ENCODE measurements around the gene NFATC1. TPM values are rescaled to one million over a fixed set of nuclear protein-coding genes. Genes with fewer than 3 reads are reported as not detected.
A peak's percentile ranks its signal among the peaks of the same experiment; 100 is the strongest.
"Not testable (repeated sequence)": the region's sequence is repeated elsewhere in the genome, so short reads cannot be mapped to it uniquely, and the experiment has no call there.

Gene NFATC1
- total RNA-seq, 1 experiment from 2014 or later: 4.5 TPM

DNA sequence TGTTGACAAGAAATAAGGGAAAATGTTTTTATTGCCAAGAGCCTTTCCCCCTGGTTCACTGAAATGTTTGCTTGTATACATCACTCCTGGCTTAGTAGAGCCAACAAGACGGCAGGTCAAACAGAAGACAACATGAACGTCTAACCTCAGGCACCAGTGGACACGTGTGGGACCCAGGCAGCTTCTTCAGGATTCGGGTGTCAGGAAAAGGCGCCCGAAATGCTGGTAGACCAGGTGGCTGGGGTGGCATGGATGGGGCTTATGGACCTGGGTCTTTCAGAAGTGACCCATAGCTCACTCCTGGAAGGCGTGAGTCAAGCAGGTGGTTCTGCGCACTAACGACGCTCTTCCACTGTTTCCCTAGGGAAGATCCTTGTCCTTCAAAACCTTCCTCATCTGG lies 23.3 kb upstream of the NFATC1 start:
- DNase-seq: no peak
- Histone ChIP-seq H3K9me3 (no peaks in the 10 kb centered on the region), H3K27me3 (no peaks in the 10 kb centered on the region), H3K4me3 (no peak overlapping the region), H3K36me3 (no peaks in the 10 kb centered on the region)

DNA sequence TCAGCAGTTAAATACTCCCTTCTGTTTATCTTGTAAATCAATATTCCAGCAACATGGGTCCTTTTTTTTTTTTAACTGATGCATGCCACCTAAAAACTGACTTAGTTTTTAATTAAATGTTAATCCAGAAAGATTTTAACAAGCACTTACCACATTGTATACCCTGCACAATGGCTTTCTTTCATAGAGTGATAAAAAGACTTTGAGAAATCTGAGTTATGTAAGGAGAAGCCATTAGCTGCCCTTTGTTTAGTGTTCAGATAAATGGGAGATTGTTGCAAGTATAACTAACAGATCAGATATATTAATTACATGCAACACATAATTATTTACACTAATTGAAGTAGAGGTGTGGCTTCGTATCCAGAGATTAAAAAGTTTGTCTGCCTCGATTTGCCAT lies 22.7 kb upstream of the NFATC1 start:
- DNase-seq: no peak
- Histone ChIP-seq H3K27me3 (no peaks in the 10 kb centered on the region), H3K4me3 (no peak overlapping the region), H3K36me3 (no peaks in the 10 kb centered on the region), H3K9me3 (no peaks in the 10 kb centered on the region)

GRCh38 chr18:79373736-79374135 lies 22.0 kb upstream of the NFATC1 start:
- no peaks in the 10 kb centered on the region for H3K9me3 ChIP-seq
- no peak for DNase-seq

DNA sequence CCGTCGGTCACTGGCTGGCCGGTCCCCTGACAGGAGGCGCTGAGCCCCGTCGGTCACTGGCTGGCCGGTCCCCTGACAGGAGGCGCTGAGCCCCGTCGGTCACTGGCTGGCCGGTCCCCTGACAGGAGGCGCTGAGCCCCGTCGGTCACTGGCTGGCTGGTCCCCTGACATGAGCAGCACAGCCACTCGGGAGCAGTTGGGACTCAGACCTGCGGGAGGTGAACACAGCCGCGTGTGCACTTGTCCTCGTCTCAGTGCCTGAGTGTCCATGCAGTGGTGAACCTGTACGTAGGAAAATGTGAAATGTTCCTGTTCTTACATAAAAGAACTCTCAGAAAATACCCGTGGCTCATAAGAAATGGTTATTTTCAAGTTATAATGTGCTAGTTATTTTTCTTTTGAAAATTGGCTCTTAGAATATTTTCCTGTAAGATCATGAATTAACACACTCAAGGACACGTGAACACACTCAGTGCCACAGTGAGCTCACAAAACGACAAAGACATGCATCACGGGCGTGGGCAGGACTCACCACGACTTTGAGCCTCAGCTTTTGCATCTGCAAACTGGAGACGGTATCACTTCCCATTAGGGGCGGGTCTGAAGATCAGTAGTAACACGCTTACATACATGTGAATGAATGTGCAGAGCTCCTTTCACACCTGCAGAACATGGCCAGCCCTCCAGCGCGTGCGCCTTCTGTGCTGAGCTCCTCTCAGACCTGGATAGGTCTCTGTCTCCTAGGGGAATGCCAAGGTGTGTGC lies 21.1 kb upstream of the NFATC1 start:
- Histone ChIP-seq H3K9me3 (no peaks in the 10 kb centered on the region), H3K36me3 (no peaks in the 10 kb centered on the region), H3K4me3 (no peak overlapping the region), H3K27me3 (no peaks in the 10 kb centered on the region)
- no peak for DNase-seq

More at GRCh38 chr18:79373736-79374135, 22.0 kb upstream of the NFATC1 start:
- Histone ChIP-seq H3K4me3 (no peak overlapping the region), H3K36me3 (no peaks in the 10 kb centered on the region), H3K27me3 (no peaks in the 10 kb centered on the region)

- Histone ChIP-seq H3K4me3 (no peak overlapping the region), H3K9me3 (no peaks in the 10 kb centered on the region), H3K36me3 (no peaks in the 10 kb centered on the region), H3K27me3 (no peaks in the 10 kb centered on the region)
- no peak for DNase-seq
Observed at GRCh38 chr18:79375441-79376154, 20.1 kb upstream of the NFATC1 start.

- not testable (repeated sequence) for H3K4me3 ChIP-seq, H3K9me3 ChIP-seq, H3K36me3 ChIP-seq, H3K27me3 ChIP-seq, DNase-seq
Observed at GRCh38 chr18:79376661-79377060, 19.1 kb upstream of the NFATC1 start.

DNA sequence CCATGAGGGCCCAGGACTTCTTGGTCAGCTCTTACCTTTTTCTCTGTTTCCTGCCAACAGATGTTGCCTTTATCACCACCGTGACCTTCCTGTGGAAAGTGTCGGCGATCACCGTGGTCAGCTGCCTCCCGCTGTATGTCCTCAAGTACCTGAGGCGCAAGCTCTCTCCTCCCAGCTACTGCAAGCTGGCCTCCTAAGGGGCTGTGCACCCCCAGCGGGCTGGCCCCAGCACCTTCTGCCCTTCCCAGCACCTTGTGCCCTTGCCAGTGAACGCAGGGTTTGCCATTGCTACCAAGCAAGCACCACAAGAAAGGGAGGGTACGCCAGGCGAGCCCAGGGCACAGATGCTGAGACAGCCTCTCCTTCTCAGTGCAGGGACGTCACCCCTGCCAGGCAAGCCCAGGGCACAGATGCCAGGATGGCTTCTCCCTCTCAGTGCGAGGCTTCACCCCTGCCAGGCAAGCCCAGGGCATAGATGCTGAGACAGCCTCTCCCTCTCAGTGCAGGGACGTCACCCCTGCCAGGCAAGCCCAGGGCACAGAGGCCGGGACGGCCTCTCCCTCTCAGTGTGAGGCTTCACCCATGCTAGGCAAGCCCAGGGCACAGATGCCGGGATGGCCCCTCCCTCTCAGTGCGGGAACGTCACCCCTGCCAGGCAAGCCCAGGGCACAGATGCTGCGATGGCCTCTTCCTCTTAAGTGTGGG lies 18.4 kb upstream of the NFATC1 start:
- Histone ChIP-seq H3K27me3 (no peaks in the 10 kb centered on the region), H3K36me3 (no peaks in the 10 kb centered on the region), H3K4me3 (no peak overlapping the region), H3K9me3 (no peaks in the 10 kb centered on the region)
- no peak for DNase-seq

DNA sequence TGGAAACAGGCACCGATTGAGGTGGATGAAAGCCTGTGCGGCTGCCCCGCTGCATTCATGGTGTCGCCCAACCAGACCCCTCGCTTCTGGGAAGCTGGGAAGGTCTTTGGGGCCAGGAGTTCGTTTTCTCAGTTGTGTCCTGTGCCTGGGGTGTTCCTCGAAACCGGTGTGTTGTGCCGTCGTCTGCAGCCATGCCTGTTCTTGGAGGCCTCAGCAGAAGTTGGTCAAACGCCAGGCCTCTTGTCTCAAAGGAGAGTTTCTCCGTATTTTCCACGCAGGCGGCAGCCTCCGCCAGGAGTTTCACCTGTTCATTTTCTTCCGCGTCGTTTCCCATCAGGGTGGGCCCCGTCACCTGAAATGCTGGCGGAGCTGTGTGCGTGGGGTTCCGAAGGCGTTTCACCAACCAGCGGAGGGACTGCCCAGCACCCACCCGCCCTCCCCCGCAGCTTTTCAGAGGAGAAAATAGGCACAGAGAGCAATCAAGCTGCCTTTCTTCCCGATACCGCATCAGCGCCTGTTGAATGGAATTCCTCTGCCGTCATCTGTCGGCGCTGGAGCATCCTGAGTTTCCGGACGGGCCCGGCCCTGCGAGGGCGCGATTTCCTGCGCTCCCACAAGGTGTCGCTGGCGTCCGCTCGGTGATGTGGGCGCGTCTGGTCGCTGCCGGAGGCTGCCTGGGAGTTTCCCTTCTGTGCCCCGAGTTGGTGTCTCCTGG lies 17.0 kb upstream of the NFATC1 start:
- Histone ChIP-seq H3K4me3 (no peak overlapping the region), H3K9me3 (no peaks in the 10 kb centered on the region), H3K27me3 (no peaks in the 10 kb centered on the region), H3K36me3 (no peaks in the 10 kb centered on the region)
- peak; percentile 46 for DNase-seq

DNA sequence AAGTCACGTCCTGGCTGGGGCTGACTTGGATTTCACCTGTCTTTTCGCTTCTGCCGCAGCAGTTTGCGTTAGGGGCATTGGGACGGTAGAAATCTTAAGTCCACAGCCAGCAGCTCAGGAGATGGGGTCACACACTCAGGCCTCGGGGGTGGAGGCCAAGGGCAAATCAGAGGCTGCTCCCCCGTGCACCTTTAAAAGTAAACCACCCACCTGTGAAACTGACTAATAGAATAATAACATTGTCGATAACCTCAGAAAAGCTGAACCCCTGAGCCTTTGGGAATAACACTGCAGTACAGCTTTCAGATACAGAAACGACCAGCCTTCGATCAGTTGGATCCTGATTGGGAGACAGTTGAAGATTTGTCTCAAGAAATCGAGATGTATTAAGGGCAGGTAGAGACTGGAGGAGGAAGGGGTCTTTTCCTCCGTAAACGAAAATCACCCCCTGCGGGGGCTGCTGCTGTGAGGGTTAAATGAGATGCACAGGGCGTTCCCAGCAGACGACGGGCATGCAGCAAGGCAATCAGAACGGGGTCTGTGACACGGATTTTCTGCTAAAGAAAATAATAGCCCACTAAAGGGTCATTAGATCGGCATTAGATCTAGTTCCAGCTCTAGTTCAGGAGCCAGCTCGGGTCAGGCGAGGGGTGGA lies 16.4 kb upstream of the NFATC1 start:
- Histone ChIP-seq H3K27me3 (no peaks in the 10 kb centered on the region), H3K4me3 (no peak overlapping the region), H3K36me3 (no peaks in the 10 kb centered on the region), H3K9me3 (no peaks in the 10 kb centered on the region)
- no peak for DNase-seq

DNA sequence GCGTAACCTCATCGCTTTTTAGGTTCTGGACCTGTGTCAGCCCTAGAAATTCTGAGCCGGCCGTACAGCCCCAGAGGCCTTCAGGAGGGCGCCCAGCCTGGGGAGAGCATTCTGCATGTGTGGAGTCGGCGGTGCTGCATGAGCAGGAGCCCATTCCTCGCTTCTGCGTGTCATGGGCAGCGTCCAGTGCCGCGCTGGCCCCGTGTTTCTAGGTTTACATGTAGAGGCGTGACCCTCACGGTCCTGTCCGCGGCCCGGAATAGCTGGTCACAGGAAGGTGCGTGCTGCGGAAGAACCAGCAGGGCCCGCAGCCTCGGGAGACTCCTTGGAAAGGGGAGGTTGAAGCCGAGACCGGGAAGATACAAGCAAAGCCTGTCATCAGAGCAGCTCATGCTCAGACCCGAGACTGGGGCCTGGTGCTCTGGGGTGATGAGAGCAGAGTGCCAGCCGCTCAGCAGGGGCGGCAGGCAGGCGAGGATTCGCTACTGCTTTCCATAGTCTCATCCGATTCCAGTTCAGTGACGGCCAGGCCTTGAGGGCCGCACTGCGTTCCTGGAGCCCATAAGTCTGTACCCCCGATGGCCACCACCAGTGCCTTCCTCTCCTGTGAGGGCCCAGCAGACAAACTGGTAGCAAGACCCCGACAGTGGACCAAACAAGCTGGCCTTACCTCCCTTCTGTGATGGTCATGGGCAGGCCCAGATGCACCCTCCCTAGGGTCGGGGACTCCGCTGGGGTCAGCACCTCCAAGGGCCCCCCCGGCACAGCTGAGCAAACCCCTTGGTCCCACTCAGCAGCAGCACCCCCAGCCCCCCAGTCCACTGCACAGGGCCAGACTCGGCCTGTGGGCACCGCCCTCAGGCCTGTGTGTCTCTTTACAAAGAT lies 15.6 kb upstream of the NFATC1 start:
- no peaks in the 10 kb centered on the region for H3K9me3 ChIP-seq
- no peaks in the 10 kb centered on the region for H3K27me3 ChIP-seq
- no peak overlapping the region for H3K4me3 ChIP-seq
- H3K36me3 ChIP-seq: no peaks in the 10 kb centered on the region
- no peak for DNase-seq

DNA sequence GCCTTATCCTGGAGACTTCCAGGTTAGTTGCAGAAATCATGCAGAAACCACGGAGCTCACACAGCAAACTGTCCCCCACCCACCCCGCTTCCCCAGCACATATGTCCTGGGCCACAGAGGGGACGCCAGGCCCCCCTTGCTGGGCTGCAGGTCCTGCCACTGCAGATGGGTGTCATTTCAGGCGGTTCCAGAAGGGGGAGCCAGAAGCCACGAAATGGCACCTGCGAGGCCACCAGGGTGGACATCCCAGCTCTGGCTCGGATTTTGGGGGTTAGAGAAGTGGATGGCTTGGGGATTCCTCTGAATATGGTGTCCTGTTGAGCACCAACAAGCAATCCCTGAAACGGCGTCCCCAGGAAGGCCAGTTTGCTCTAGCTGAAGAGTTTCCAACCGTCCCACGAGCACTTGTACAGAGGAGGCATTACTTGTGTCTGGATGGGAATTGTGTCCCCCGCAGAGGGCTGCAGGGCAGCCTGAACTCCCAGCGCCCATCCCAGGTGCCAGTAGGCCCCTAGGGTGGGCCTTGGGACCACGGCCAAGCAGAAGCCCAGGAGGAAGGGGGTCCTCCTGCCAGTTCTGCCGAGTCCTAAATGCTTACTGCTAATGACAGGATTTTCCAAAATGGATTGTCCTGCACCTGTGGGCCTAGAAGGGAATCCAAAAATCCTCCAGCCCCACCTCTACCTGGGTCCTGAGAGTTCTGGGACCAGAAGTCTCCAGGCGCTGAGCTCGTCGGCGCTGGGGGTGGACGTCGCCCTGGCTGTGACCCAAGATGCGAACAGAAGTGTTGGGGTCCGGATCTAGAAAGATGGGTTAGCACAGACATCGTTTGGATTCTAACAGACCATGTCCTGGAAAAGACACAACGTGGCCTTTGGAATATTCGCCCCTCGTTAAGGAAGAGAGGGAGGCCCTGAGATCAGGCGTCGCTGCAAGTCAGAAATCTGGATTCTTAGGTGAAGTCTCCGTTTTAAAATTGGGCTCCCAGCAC lies 14.6 kb upstream of the NFATC1 start:
- Histone ChIP-seq H3K36me3 (no peaks in the 10 kb centered on the region), H3K27me3 (no peaks in the 10 kb centered on the region), H3K9me3 (no peaks in the 10 kb centered on the region), H3K4me3 (no peak overlapping the region)
- peak; percentile 27 for DNase-seq

DNA sequence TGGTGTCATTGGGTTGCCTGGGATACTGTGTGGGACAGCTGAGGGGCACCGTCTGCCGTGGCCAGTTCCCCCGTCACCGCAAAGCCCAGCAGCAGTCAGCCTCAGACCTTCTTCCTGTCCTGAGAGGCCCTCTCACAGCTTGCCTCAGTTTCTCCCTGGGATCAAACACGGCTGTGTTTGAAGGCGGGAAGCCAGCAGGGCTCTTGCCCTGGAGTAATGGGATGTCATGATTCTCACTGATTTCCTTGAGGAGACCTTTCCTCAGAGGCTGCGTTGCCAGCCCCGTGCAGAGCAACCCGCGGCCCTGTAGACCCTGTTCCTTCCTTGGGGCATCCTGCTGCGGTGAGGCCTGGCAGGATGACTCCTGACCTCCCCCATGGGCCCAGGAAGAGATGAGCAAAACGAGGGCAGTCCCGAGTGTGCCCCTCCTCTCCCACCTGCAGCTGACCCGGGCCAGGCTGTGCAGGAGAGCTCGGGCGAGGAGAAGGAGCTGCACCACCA lies 13.9 kb upstream of the NFATC1 start:
- Histone ChIP-seq H3K27me3 (no peaks in the 10 kb centered on the region), H3K9me3 (no peaks in the 10 kb centered on the region), H3K36me3 (no peaks in the 10 kb centered on the region), H3K4me3 (no peak overlapping the region)
- no peak for DNase-seq

GRCh38 chr18:79382681-79383387 lies 12.9 kb upstream of the NFATC1 start:
- Histone ChIP-seq H3K27me3 (no peaks in the 10 kb centered on the region), H3K36me3 (no peaks in the 10 kb centered on the region), H3K4me3 (no peak overlapping the region), H3K9me3 (no peaks in the 10 kb centered on the region)
- no peak for DNase-seq
